GM18519 (cell line): ENCODE results near the gene NFKBIB.

Source experiments
- ATAC-seq: cut with Tn5 transposase; IDR thresholded peaks from one replicate; pipeline ENCODE4 v1.9.1; 2021; ENCODE audit warnings: mild to moderate bottlenecking, moderate library complexity; ENCODE audit not compliant: unreplicated experiment, low FRiP score

Gene NFKBIB

GRCh38 chr19:38901683-38902082, 1.9 kb downstream of the NFKBIB start:
- ATAC-seq = no peak

DNA sequence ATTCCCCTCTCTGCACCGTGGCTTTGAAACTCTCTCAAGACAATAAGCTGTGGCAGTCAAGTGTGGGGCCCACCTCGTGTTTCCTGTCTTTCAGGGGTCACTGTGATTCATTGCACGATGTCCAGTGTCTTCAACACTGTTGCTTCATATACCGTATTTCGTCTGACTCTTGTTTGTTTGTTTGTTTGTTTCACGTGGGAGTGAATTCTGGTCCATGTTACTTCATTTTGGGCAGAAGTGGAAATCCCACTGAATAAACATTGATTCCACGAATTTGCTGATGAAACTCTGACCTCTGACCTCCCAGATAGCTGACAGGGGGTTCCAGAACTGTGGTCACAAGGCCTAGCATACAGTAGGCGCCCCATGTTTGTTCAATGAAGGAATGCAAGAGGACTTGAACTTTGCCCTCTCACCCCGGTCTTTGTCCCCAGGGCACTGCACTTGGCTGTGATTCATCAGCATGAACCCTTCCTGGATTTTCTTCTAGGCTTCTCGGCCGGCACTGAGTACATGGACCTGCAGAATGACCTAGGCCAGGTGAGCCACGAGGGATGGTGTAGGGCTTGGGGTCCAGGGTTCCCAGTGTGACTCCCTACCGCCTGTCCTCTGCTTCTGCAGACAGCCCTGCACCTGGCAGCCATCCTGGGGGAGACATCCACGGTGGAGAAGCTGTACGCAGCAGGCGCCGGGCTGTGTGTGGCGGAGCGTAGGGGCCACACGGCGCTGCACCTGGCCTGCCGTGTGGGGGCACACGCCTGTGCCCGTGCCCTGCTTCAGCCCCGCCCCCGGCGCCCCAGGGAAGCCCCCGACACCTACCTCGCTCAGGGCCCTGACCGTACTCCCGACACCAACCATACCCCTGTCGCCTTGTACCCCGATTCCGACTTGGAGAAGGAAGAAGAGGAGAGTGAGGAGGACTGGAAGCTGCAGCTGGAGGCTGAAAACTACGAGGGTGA, 5.1 kb downstream of the NFKBIB start:
- ATAC-seq = no peak

DNA sequence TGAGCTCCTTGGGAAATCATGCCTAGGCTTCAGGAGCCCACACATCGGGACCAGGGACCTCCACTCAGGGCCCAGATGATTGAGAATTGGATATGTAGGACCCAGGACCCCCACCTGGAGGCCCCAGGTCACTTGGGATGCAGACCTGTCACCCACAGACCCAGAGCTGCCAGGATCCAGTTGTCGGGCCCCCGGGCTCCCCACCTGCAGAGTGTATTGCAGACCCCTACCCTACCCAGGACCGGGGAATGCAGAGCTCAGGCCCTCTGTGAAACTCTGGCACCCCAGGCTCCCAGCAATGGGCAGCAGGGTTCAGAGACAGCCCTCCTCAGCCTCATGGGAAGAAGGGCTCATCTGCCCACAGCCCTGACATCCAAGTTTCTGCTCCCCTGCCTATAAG, 5.9 kb downstream of the NFKBIB start:
- no peak for ATAC-seq

GRCh38 chr19:38907227-38907626, 7.5 kb downstream of the NFKBIB start:
- no peak for ATAC-seq

- no peak for ATAC-seq
Measured at GRCh38 chr19:38907670-38908069, 7.9 kb downstream of the NFKBIB start.

- ATAC-seq = no peak
Measured at GRCh38 chr19:38908911-38909310, 9.1 kb downstream of the NFKBIB start.

- ATAC-seq = no peak
Measured at GRCh38 chr19:38910488-38910887, 10.7 kb downstream of the NFKBIB start.

GRCh38 chr19:38911388-38912001, 11.7 kb downstream of the NFKBIB start:
- ATAC-seq = no peak

DNA sequence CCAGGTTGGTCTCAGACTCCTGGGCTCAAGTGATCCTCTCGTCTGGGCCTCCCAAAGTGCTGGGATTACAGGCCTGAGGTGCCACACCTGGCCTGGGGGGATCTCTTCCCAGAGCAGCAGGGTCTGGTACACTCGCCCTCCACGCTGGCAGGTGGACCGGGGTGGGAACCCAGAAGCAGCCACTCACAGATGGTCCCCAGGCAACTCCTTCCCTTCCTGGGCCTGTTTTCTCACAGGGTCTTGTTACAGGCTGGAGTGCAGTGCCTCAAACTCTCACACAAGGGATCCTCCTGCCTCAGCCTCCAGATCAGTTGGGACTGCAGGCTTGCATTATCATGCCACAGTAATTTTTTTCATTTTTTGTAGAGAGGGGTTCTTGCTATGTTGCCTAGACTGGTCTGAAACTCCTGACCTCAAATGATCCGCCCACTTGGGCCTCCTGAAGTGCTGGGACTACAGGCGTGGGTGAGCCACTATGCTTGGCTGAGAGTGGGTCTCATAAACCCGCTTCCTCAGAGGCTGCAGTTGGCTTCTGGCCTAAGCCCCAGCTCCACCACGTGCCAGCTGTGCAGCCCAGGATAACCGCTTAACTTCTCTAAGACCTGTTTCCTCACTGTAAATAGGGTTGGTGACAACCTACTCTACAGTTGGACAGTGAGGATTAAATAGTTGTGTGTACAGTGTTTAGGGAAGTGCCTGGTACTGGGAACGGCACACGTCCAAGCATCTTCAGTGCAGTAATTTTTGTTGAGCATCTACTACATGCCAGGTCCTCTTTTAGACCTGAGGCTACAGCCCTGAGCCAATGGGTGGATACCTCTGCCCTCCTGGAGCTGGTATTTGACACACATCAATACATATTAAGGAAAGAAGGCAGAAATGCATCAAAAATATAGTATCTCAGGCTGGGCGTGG, 13.1 kb downstream of the NFKBIB start:
- no peak for ATAC-seq

DNA sequence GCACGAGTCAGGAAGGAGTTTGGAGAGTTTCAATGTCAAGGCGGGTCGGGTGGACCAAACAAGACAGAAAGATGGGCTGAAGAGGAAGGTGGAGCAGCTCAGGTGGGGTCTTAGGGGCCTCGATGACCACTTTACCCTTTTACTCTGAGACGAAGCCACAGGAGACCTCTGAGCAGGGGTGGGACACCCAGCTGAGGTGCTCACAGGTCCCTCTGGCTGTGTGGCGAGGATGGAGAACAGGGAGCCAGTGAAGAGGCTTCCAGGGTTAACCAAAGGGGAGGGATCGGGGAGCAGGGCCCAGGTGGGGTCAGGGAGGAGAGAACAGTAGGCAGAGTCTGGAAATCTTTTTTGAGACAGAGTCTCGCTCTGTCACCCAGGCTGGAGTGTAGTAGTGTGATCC, 14.2 kb downstream of the NFKBIB start:
- no peak for ATAC-seq

DNA sequence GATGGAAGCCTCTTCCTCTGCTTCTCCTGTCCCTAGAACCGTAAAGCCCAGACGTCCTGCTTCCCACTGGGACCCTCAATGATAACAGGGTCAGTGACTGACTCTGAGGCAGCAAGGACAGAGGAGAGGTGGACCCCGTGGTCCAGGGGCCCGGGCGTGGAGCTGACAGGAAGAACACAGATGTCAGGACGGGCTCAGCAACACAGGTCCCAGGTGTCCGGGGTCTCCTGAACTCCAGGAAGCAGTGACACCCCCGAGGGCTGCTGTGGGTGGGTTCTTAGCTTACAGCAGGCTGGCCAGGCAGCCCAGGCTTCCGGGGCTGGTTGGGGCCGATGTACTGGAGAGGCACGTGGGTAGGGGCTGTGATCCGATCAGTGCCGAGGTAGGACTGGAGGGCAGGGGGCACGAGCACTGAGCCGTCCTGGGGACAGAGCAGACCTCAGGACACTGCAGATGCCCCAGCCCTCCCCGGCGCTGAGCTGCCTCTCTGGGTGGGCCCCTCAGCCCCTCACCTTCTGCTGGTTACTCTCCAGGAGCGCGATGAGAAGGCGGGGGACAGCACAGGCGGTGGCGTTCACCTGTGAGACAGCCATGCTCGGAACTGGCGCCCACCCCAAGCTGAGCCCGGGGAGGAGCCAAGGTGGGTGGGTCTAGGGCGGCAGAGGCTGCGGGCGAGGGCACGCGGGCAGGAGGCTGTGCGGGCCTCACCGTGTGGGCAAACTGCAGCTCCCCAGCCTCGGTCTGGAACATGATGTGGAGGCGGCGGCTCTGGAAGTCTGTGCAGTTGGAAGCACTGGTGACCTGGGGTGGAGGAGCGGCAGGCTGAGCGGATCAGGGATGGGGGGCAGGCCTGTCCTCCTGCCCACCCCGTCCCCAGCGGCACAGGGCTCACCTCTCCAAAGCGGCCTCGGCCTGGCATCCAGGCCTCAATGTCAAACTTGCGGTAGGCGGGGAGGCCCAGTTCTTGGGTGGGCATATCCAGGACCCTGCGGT, 15.9 kb downstream of the NFKBIB start:
- ATAC-seq = no peak

GRCh38 chr19:38917516-38917915, 17.7 kb downstream of the NFKBIB start:
- ATAC-seq = no peak

GRCh38 chr19:38917921-38918491, 18.2 kb downstream of the NFKBIB start:
- ATAC-seq = no peak

DNA sequence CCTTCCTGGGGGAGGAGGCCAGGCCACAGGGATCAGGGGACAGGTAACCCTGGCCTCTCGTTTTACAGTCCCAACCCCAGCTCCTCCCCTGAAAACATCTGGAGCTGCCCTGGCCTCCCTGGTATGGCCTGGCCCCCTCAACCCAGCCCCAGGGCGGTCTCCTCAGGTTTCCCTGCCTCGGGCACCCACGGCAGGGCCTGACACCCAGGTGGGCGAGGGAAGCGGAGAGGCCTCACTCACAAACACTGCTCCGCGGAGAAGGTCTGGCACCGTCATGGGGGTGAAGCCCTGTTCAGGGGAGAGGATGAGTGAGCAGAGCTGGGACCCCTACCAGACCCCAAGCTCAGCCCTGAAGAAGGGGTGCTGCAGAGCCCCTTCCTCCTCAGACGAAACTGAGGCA, 18.8 kb downstream of the NFKBIB start:
- ATAC-seq = no peak

GRCh38 chr19:38919837-38920601, 20.2 kb downstream of the NFKBIB start:
- no peak for ATAC-seq

- no peak for ATAC-seq
Measured at GRCh38 chr19:38920602-38921419, 21.0 kb downstream of the NFKBIB start.

- ATAC-seq = no peak
Measured at GRCh38 chr19:38921420-38922274, 21.9 kb downstream of the NFKBIB start.
